DOHH2 (cell line): ENCODE measurements around the gene SCN10A.

Experiments used
- EZH2phosphoT487 ChIP-seq: fragments of 200-600 bp; sonication (generic); IDR thresholded peaks from 2 replicates; pipeline ENCODE4 v1.6.1; 2017; ENCODE audit warnings: borderline replicate concordance, mild to moderate bottlenecking, antibody characterized with exemption, low read length, moderate library complexity, mixed read lengths
- TF ChIP-seq, protein P1 (sequence below): fragments of 200-600 bp; sonication (generic); IDR thresholded peaks from one replicate; pipeline ENCODE4 v1.5.1; 2014; ENCODE audit warnings: antibody characterized with exemption, mild to moderate bottlenecking, low read depth, low read length; ENCODE audit not compliant: poor library complexity, severe bottlenecking

DNA sequence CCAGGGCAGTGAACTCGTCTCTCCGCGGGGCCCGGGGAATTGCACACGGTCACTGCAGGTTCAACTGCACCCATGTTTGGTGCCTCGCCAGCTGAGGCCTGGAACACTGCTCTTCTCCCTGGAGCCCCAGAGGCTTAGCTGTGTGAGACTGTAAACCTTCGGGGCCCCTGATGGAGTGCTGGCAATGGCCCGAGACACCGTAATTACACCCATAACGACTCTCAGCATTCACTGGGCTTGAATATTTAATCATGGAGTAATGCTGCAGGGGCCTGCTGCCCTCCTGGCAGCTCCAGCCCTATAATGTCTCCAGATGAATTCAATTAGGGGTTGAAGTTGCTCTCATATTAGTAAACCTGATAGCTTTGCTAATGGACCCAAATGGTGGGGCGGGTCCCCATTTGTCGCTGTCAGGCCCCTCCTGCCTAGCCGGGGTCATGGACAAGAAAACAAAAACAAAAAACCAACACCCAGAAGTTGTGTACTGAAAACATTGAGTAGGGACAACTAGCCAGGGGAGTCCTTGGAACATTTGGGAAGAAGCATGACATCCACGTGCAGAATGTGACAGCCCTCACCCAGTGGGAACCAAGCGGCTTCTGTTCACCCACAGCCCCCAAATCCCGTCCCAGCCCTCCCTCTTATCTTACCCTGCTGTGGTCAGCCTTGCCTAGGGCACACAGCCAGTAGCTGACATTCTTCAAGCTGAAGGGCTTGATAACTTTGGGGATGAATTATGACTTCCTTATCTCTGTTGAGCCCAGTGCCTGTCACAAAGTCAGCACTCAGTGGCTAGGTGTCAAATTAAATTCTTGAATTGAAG, 92.2 kb downstream of the SCN10A start:
- TF ChIP-seq, protein P1, sequence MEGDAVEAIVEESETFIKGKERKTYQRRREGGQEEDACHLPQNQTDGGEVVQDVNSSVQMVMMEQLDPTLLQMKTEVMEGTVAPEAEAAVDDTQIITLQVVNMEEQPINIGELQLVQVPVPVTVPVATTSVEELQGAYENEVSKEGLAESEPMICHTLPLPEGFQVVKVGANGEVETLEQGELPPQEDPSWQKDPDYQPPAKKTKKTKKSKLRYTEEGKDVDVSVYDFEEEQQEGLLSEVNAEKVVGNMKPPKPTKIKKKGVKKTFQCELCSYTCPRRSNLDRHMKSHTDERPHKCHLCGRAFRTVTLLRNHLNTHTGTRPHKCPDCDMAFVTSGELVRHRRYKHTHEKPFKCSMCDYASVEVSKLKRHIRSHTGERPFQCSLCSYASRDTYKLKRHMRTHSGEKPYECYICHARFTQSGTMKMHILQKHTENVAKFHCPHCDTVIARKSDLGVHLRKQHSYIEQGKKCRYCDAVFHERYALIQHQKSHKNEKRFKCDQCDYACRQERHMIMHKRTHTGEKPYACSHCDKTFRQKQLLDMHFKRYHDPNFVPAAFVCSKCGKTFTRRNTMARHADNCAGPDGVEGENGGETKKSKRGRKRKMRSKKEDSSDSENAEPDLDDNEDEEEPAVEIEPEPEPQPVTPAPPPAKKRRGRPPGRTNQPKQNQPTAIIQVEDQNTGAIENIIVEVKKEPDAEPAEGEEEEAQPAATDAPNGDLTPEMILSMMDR = no peak
- no peak for TF ChIP-seq EZH2phosphoT487
